HG03520 (cell line): Measurements from ENCODE around the gene DNAJC1.
"Not testable (repeated sequence)": the region's sequence is repeated elsewhere in the genome, so short reads cannot be mapped to it uniquely, and the experiment has no call there.

Experiments used
- ATAC-seq: cut with Tn5 transposase; IDR thresholded peaks from one replicate; pipeline ENCODE4 v1.9.1; 2021; ENCODE audit warnings: mild to moderate bottlenecking, moderate library complexity; ENCODE audit not compliant: unreplicated experiment

Gene DNAJC1

DNA sequence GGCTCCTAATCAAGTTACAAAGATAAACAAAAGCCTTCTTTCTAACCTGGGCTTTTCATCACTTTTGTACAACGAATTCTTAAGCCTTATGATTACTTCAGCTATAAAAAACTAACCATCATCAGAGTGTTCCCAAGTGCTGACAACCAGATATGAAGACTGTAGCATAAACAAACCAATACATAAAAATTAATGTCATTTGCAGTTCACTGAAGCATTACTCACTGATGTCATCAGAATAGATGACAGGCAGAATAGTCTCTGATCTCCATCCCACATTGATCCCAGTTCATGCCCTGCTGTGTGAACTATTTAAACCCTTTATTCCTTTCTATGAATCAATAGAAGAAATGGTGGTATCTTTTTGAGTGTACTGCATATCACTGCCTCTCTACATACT lies 84.4 kb downstream of the DNAJC1 start:
- ATAC-seq = no peak

DNA sequence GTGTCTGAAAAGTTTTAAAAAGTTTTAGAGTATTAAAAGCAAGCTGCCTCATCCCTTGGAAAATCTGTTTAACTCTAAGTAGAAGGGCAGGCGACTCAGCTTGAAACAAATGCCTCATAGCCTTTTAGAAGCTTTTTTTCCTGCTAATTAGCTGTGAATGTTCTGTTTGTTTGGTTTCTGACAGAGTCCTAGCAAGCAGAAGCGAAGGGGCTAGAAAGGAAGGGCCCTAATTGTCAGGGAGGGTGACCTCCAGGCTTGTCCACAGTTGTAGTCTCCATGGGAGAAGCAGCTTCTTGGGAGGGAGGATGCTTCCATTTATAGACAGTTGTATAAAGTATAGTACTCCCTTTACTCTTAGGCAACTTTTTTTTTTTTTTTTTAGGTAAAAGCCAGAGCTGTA lies 90.9 kb downstream of the DNAJC1 start:
- ATAC-seq = no peak

DNA sequence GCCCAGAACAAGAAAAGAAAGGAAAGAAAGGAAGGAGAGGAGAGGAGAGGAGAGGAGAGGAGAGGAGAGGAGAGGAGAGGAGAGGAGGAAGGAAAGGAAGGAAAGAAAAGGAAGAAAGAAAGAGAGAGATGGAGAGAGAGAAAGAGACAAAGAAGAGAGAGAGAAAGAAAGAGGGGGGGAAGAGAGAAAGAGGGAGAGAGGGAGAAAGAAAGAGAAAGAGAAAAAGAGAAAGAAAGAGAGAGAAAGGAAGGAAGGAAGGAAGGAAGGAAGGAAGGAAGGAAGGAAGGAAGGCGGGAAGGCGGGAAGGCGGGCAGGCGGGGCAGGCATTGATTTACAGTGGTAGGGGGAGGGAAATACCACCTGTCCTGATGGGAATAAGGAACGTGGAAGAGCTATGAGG lies 92.7 kb downstream of the DNAJC1 start:
- no peak for ATAC-seq

DNA sequence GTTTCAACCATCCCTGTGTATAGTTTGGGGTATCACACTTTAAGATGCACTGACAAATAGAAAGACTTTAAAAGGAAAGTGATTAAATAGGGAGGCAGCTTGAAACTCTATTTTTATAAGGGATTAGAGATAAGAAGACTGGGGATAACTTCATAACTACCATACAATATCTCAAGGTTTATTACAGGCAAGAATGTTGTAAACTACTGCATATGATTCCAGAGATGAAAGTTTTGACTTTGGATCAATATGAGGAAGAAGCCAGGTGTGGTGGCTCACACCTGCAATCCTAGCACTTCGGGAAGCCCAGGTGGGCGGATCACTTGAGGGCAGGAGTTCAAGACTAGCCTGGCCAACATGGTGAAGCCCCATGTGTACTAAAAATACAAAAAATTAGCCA lies 96.1 kb downstream of the DNAJC1 start:
- no peak for ATAC-seq

- ATAC-seq = no peak
These were observed 98.6 kb downstream of the DNAJC1 start for GRCh38 chr10:21904930-21905329.

DNA sequence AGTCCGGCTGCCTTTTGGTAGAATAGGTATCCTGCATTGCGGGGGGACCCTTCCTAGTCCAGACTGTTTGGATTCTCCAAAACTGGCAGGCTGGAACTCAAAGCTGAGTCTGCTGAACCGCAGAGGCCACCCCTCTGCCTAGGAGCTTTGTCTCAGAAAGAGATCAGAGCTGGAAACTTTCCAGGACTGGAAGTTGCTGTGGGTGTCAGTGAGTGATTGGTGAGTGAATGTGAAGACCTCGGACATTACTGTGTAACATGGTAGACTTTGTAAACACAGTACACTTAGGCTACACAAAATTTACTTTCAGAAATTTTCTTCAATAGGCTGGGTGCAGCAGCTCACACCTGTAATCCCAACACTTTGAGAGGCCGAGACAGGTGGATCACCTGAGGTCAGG lies 103.8 kb downstream of the DNAJC1 start:
- no peak for ATAC-seq

DNA sequence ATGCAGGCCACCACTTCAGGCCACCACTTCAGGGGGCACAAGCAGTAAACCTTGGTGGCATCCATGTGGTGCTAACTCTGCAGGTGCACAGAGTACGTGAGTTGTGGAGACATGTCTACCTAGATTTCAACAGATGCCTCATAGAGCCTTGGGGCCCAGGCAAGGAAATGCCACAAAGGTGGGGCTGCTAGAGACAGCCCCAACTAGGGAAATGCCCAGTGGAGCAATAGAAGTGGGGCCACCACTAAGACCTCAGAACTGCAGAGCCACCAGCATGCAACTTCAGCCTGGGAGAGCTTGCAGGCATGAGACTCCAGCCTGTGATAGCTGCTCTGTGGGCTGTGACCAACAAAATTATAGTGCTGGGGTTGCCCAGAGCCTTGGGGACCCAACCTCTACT lies 107.6 kb downstream of the DNAJC1 start:
- no peak for ATAC-seq

- no peak for ATAC-seq
These were observed 108.7 kb downstream of the DNAJC1 start for GRCh38 chr10:21894648-21895342.

DNA sequence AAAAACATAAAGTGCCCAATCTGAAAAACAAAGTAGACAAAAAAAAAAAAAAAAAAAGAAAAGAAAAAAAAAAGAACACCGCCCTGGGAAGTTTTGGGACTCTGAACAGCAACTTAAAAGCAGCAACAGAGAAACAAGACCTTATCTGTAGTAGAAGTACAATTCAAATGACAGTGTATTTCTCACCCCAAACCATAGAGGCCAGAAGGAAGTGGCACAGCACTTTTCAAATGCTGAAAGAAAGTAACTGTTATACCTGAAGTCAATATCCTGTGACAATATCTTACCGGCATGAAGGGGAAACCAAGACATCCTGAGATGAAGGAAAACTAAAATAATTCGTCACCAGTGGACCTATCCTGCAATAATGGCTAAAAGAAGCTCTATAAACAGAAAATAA lies 112.1 kb downstream of the DNAJC1 start:
- ATAC-seq = no peak

GRCh38 chr10:21889477-21890275 lies 113.9 kb downstream of the DNAJC1 start:
- ATAC-seq = no peak

DNA sequence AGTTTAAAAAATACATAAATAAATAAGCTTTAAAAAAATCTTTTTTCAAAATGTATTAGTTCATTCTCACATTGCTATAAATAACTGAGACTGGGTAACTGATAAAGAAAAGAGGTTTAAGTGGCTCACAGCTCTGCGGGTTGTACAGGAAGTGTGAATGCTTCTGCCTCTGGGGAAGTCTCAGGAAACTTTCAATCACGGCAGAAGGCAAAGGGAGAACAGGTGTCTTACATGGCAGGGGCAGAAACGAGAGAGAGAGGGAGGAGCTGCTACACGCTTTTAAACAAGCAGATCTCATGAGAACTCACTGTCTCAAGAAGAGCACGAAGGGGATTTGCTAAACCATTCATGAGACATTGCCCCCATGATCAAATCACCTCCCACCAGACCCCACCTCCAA lies 114.6 kb downstream of the DNAJC1 start:
- peak; percentile 92 for ATAC-seq

GRCh38 chr10:21885940-21886339 lies 117.6 kb downstream of the DNAJC1 start:
- ATAC-seq = no peak

- no peak for ATAC-seq
These were observed 130.3 kb downstream of the DNAJC1 start for GRCh38 chr10:21873198-21873597.

GRCh38 chr10:21872771-21873170 lies 130.8 kb downstream of the DNAJC1 start:
- ATAC-seq = not testable (repeated sequence)

DNA sequence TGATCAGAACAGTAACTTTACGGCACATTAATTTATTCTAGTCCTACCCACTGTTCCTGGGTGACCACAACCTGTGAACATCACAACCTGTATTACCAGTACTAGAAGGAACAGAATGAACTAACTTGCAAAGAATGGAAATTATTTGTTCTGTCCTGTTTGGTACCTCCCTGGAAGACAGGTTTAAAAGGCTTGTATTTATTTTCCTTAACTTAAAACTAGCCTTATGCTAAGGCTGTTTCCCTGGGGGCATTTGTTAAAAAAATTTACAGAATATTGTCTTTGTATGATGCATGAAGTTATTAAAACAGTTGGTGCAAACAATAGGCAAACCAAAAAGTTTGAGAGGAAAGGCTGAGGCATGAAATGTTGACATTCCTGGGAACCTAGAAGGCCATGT lies 132.7 kb downstream of the DNAJC1 start:
- no peak for ATAC-seq

- ATAC-seq = not testable (repeated sequence)
These were observed 134.4 kb downstream of the DNAJC1 start for GRCh38 chr10:21869087-21869486.

- no peak for ATAC-seq
These were observed 142.8 kb downstream of the DNAJC1 start for GRCh38 chr10:21860718-21861117.

DNA sequence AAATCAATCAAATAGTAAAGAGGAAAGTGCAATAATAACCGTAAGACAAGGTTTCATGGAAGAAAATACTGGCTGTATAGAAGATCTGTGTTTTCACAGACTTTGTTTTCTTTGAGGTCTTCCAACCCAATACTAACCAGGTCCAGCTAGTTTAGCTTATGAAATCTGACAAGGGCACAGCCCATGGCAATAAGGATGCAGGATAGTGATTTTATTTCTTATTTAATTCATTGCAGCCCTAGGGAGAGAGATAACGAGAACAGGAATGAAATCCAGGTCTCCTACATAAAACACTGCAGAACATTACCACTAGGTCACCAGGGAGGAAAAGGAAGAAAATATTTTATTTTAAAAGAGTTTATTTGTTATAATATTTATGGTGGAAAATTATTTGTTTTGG lies 145.1 kb downstream of the DNAJC1 start:
- ATAC-seq = no peak

GRCh38 chr10:21849607-21850006 lies 153.9 kb downstream of the DNAJC1 start:
- ATAC-seq = no peak

DNA sequence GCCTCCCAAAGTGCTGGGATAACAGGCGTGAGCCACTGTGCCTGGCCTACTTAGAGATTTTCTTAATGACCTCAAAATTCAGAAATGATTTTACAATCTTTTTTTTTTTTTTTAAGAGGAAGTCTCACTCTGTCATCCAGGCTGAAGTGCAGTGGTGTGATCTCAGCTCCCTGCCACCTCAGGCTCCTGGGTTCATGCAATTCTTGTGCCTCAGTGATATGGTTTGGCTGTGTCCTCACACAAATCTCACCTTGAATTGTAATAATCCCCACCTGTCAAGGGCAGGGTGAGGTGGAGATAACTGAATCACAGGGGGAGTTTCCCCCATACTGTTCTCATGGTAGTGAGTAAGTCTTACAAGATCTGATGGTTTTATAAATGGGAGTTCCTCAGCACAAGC lies 159.9 kb downstream of the DNAJC1 start:
- ATAC-seq = no peak

GRCh38 chr10:21841273-21841672 lies 162.3 kb downstream of the DNAJC1 start:
- not testable (repeated sequence) for ATAC-seq

DNA sequence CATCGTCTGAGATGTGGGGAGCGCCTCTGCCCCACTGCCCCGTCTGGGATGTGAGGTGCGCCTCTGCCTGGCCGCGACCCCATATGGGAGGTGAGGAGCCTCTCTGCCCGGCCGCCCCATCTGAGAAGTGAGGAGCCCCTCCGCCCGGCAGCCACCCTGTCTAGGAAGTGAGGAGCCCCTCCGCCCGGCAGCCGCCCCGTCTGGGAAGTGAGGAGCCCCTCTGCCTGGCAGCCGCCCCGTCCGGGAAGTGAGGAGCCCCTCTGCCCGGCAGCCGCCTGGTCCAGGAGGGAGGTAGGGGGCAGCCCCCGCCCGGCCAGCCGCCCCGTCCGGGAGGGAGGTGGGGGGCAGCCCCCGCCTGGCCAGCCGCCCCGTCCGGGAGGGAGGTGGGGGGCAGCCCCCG lies 166.0 kb downstream of the DNAJC1 start:
- not testable (repeated sequence) for ATAC-seq
